Kidney (tissue), 14 donors: ENCODE data around the gene TMEM108. TPM values are rescaled to one million over a fixed set of nuclear protein-coding genes. Genes with fewer than 3 reads are reported as not detected.

Source experiments
- DNase-seq, 5 donors: peaks; one replicate each; pipeline ENCODE4 v3.0.0-alpha.2; 2013 to 2020
- FAIRE-seq: peaks from 2 replicates; lab custom pipeline; 2012; peaks lifted over from hg19 to GRCh38; lab: Jason Lieb, UNC
- H3K27ac ChIP-seq, 2 donors: one replicate each; pipeline ENCODE4 v1.7.0; 2013; ENCODE audit warnings: low read depth in 2 of 2, low read length in 2 of 2, inconsistent platforms in 1 of 2
- H3K27me3 ChIP-seq: one replicate; pipeline ENCODE4 v1.7.1; 2013; ENCODE audit warnings: low read length, inconsistent platforms; ENCODE audit not compliant: control insufficient read depth, insufficient read depth
- H3K36me3 ChIP-seq, 3 donors: one replicate each; pipeline versions ENCODE4 v1.7.0 to v1.7.1; 2013; ENCODE audit warnings: low read length in 3 of 3, control low read depth in 1 of 3, inconsistent platforms in 1 of 3; ENCODE audit not compliant: insufficient read depth in 3 of 3, control insufficient read depth in 2 of 3
- H3K4me1 ChIP-seq, 3 donors: one replicate each; pipeline versions ENCODE4 v1.7.0 to v1.7.1; 2013; ENCODE audit warnings: low read length in 3 of 3, inconsistent platforms in 1 of 3, low read depth in 1 of 3; ENCODE audit not compliant: control insufficient read depth in 2 of 3, insufficient read depth in 2 of 3
- H3K4me3 ChIP-seq, 3 donors: one replicate each; pipeline versions ENCODE4 v1.7.0 to v1.8.1; 2013; ENCODE audit warnings: low read length in 3 of 3, control low read depth in 1 of 3, inconsistent platforms in 1 of 3
- H3K9ac ChIP-seq, 3 donors: one replicate each; pipeline versions ENCODE4 v1.7.0 to v1.7.1; 2013; ENCODE audit warnings: low read length in 3 of 3, control low read depth in 1 of 3, inconsistent platforms in 1 of 3
- H3K9me3 ChIP-seq, 3 donors: one replicate each; pipeline versions ENCODE4 v1.7.0 to v1.7.1; 2013; ENCODE audit warnings: low read length in 3 of 3, control low read depth in 1 of 3, inconsistent platforms in 1 of 3; ENCODE audit not compliant: control insufficient read depth in 2 of 3, insufficient read depth in 1 of 3
- CTCF ChIP-seq: IDR thresholded peaks from 3 replicates; pipeline ENCODE4 v1.5.1; 2012; ENCODE audit warnings: mild to moderate bottlenecking, moderate library complexity, borderline replicate concordance; ENCODE audit not compliant: insufficient read depth; ENCODE audit errors: extremely low read depth
- intact Hi-C: fragments of 100-400 bp; cut with DNase I; formaldehyde crosslinking; loops from one replicate; pipeline ENCODE4 v1.11.1; 2022
- polyA plus RNA-seq: library from polyadenylated mRNA; stranded (reverse); fragments of 350-450 nt; fragmentation: Illumina TruSeq; extraction: RNeasy Lipid Tissue Mini Kit (QIAGEN cat#74804); gene quantifications from one replicate; pipeline ENCODE4 v1.2.3, GENCODE V29; 2014; ENCODE audit warnings: low read depth, low replicate concordance; ENCODE audit not compliant: insufficient read depth
- total RNA-seq: library from RNA; stranded (reverse); fragmentation: NEBNext Ultra II Directional; extraction: Animal tissue kit (Norgen Biotek cat#: 25700); gene quantifications from one replicate; pipeline ENCODE4 v1.2.1, GENCODE V29; 2021
- donor health status: control.
- donor health status: control.
- donor health status: control.
- donor health status: control.
- donor health status: control.
- donor health status: DM: yes; HTN: yes; CAD: no.
- donor health status: Normal renal cell carcinoma (clear cell type).

TMEM108 gene
- total and polyA plus RNA-seq, 2 donors from 2014 or later, result 0.91 to 1.5 TPM

GRCh38 chr3:133277813-133278212, 239.6 kb downstream of the TMEM108 start:
- Histone ChIP-seq H3K27me3 (no peaks in the 10 kb centered on the region), H3K4me3 (no peak overlapping the region), H3K27ac (no peak overlapping the region), H3K36me3 (no peaks in the 10 kb centered on the region), H3K9me3 (no peaks in the 10 kb centered on the region), H3K4me1 (no peaks in the 10 kb centered on the region), H3K9ac (no peak overlapping the region)
- FAIRE-seq (no peak), DNase-seq (no peak)
- TF ChIP-seq CTCF, result no peak
- intact Hi-C loops, result no loop called here

GRCh38 chr3:133278260-133279043, 240.3 kb downstream of the TMEM108 start:
- DNase-seq (no peak), FAIRE-seq (no peak)
- Histone ChIP-seq H3K9ac (no peak overlapping the region), H3K9me3 (no peaks in the 10 kb centered on the region), H3K4me3 (no peak overlapping the region), H3K27ac (no peak overlapping the region), H3K4me1 (no peaks in the 10 kb centered on the region), H3K27me3 (no peaks in the 10 kb centered on the region), H3K36me3 (no peaks in the 10 kb centered on the region)
- intact Hi-C loops, result no loop called here
- no peak for TF ChIP-seq CTCF

GRCh38 chr3:133280586-133280985, 242.4 kb downstream of the TMEM108 start:
- FAIRE-seq (no peak), DNase-seq (peak in 3 of 5 donors; percentile 29 to 68 (median 68))
- Histone ChIP-seq H3K4me1 (no peaks in the 10 kb centered on the region), H3K9me3 (no peaks in the 10 kb centered on the region), H3K4me3 (no peak overlapping the region), H3K27ac (no peak overlapping the region), H3K36me3 (no peaks in the 10 kb centered on the region), H3K9ac (no peak overlapping the region), H3K27me3 (no peaks in the 10 kb centered on the region)
- TF ChIP-seq CTCF, result no peak
- intact Hi-C loops, result no loop called here

- no peak overlapping the region for H3K27ac ChIP-seq
- DNase-seq (no peak), FAIRE-seq (no peak)
- H3K4me3 ChIP-seq, result no peak overlapping the region
- no peak for TF ChIP-seq CTCF
- no peaks in the 10 kb centered on the region for H3K9me3 ChIP-seq
- intact Hi-C loops, result no loop called here
- H3K4me1 ChIP-seq, result no peaks in the 10 kb centered on the region
- no peaks in the 10 kb centered on the region for H3K36me3 ChIP-seq
- no peaks in the 10 kb centered on the region for H3K27me3 ChIP-seq
- no peak overlapping the region for H3K9ac ChIP-seq
Measured at GRCh38 chr3:133282236-133282635, 244.0 kb downstream of the TMEM108 start.
